Suprapubic skin (tissue), 3 donors: ENCODE results near the gene ARVCF.

Source experiments
- POLR2A ChIP-seq, 2 donors: fragments of 450-650 bp; IDR thresholded peaks; one replicate each; pipeline ENCODE4 v1.6.1; 2017; ENCODE audit warnings: antibody characterized with exemption in 2 of 2, mild to moderate bottlenecking in 2 of 2, moderate library complexity in 2 of 2
- TF ChIP-seq, protein P1 (sequence below), 2 donors: fragments of 200-600 bp in 1 of 2; fragments of 450-650 bp in 1 of 2; sonication (generic) in 1 of 2; IDR thresholded peaks; one replicate each; pipeline ENCODE4 v1.5.1; 2016 to 2019; ENCODE audit warnings: antibody characterized with exemption in 2 of 2, mild to moderate bottlenecking in 1 of 2, moderate library complexity in 1 of 2

DNA sequence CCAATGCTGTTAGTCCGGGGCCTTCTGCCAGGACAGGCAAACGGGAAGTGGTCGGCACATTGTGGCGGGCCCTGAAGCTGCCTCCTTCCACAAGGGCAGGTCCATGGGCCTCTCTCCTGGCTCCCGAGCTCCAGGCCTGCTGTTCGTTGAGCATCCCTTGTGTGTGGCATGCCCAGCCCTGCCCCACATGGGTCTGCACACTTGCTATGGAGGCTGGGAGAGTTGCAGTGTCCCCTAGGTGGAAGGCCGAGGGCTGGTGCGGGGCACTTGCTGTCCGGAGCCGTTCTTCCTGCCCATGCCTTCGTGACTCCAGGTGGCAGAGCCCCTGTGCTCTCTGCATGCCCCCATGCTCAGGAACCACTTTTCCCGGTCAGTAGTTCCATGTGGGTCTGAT is 37.4 kb upstream of the ARVCF start:
- TF ChIP-seq, protein P1, sequence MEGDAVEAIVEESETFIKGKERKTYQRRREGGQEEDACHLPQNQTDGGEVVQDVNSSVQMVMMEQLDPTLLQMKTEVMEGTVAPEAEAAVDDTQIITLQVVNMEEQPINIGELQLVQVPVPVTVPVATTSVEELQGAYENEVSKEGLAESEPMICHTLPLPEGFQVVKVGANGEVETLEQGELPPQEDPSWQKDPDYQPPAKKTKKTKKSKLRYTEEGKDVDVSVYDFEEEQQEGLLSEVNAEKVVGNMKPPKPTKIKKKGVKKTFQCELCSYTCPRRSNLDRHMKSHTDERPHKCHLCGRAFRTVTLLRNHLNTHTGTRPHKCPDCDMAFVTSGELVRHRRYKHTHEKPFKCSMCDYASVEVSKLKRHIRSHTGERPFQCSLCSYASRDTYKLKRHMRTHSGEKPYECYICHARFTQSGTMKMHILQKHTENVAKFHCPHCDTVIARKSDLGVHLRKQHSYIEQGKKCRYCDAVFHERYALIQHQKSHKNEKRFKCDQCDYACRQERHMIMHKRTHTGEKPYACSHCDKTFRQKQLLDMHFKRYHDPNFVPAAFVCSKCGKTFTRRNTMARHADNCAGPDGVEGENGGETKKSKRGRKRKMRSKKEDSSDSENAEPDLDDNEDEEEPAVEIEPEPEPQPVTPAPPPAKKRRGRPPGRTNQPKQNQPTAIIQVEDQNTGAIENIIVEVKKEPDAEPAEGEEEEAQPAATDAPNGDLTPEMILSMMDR (IDR thresholded peaks at IDR 0.05) = no peak
- TF ChIP-seq POLR2A (IDR thresholded peaks at IDR 0.05) = no peak
